GM13976 (cell line): ENCODE results near the gene DTD2.
"Not testable (repeated sequence)": the region's sequence is repeated elsewhere in the genome, so short reads cannot be mapped to it uniquely, and the experiment has no call there.

Experiments
- DNase-seq: peaks from one replicate; pipeline ENCODE4 v3.0.0; 2012; ENCODE audit warnings: low spot score
- CTCF ChIP-seq: IDR thresholded peaks from 2 replicates; pipeline ENCODE4 v1.5.1; 2012; ENCODE audit warnings: borderline replicate concordance, mild to moderate bottlenecking; ENCODE audit not compliant: insufficient read depth; ENCODE audit errors: extremely low read depth, missing control alignments, control extremely low read depth
- in situ Hi-C: fragments of 300-500 bp; cut with MboI; formaldehyde crosslinking; loops from one replicate; pipeline ENCODE4 v1.12.0; 2022; ENCODE audit warnings: low sequenced_read_pairs, mixed read lengths, inconsistent platforms; ENCODE audit not compliant: unreplicated experiment

DTD2 gene

DNA sequence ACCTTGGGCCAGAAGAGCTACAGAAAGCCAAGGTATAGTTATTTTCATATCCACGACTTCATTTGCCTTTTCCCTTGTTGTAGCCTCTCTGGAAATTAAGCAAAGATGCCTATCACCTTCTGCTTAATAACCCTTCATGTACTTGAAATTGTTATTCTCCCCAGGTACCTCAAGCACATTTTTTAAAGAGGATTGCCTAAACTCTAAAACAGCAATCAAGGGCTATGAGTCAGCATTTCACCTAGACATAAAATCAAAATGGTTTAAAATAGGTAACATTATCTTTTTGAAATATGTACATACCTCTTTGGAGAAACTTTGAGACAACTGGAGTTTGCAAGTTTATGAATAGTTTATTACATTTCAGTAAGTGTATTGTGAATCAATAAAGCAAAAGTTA is 11.6 kb downstream of the DTD2 start:
- in situ Hi-C loops = no loop called here
- no peak for DNase-seq
- no peak for TF ChIP-seq CTCF

DNA sequence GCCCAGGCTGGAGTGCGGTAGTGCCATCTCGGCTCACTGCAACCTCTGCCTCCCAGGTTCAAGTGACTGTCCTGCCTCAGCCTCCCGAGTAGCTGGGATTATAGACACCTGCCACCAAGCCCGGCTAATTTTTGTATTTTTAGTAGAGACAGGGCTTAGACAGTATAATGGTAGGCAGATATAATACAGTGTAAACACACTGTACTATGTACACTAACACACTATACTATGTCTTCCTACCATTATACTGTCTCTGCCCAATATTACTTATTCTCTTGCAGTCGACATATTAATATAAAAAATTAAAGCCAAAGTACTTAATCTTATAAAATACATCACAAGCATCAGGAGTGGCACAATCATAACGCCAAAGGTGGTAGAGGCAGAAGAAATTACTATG is 15.0 kb downstream of the DTD2 start:
- TF ChIP-seq CTCF = no peak
- in situ Hi-C loops = no loop called here
- DNase-seq = no peak

DNA sequence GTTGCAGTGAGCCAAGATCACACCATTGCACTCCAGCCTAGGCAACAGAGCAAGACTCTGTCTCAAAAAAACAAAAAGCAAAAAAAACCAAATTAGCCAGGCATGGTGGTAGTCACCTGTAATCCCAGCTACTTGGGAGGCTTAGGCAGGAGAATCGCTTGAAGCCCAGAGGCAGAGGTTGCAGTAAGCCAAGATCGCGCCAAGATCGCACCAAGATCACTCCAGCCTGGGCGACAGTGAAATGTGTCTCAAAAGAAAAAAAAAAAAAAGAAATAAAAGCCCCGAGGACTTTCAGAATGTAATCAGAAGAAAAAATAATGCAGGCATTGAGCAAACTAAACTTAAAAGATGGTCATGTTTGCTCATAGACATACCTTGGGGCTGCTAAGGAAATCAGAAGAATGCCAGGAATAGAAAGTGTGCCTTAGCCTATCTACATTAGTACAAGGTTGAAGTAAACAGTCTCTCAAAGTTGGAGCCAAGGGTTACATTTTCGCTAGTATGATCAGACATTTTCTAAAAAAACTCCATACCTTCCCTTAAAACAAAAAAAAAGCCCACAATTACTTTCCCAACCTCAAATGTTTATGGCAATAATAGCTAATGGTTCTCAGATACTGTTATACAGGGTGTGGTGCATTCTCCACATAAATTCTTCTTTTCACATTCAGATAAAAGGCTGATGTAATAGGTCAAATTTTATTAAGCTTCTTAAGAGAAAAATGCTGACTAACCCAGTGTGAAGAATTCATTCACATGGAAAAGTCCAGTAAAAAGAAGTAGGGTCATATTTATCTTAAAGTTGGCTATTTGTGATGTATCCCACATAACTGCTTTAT is 15.8 kb downstream of the DTD2 start:
- in situ Hi-C loops = no loop called here
- TF ChIP-seq CTCF = no peak
- DNase-seq = no peak

DNA sequence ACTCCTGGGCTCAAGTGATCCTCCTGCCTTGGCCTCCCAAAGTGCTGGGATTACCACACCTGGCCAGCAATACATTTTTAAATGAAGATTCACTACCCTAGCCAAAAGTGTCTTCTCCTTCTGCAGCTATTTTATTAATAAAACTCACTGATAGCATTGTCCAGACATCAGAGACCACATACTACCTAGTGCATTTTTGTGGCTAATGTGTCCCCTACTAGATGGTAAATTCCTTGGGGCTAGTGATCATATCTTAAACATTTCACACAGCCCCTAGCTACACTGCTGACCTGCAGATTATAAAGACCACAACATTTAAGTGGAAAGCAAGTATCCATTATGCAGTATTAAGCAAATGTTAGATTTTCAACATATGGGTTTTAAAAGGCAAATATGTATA is 17.0 kb downstream of the DTD2 start:
- DNase-seq = no peak
- in situ Hi-C loops = no loop called here
- TF ChIP-seq CTCF = no peak

- in situ Hi-C loops = no loop called here
- DNase-seq = no peak
- TF ChIP-seq CTCF = no peak
Observed at GRCh38 chr14:31439561-31439960, 17.7 kb downstream of the DTD2 start.

DNA sequence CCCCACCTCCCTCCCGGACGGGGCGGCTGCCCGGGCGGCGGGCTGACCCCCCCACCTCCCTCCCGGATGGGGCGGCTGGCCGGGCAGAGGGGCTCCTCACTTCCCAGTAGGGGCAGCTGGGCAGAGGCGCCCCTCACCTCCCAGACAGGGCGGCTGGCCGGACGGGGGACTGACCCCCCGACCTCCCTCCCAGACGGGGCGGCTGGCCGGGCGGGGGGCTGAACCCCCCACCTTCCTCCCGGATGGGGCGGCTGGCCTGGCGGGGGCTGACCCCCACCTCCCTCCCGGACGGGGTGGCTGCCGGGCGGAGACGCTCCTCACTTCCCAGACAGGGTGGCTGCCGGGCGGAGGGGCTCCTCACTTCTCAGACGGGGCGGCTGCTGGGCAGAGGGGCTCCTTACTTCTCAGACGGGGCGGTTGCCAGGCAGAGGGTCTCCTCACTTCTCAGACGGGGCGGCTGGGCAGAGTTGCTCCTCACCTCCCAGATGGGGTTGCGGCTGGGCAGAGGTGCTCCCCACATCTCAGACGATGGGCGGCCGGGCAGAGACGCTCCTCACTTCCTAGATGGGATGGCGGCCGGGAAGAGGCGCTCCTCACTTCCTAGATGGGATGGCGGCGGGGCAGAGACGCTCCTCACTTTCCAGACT is 20.1 kb downstream of the DTD2 start:
- in situ Hi-C loops, DNase-seq: not testable (repeated sequence)

GRCh38 chr14:31435276-31435675 is 22.0 kb downstream of the DTD2 start:
- no peak for DNase-seq
- no peak for TF ChIP-seq CTCF
- in situ Hi-C loops = no loop called here
